Measurements from ENCODE around the gene SAP25. TPM values are rescaled to one million over a fixed set of nuclear protein-coding genes. Genes with fewer than 3 reads are reported as not detected.

The SAP25 gene
- polyA plus RNA-seq, 1 donor (not counting 4 experiments of a cell fraction or from before 2014, with no cell fraction given) = 0.16 TPM

GRCh38 chr7:100582650-100583049, 8.9 kb upstream of the SAP25 start:
- Histone ChIP-seq H3K4me2 (ENCODE audit: control insufficient read depth, extremely low read depth, insufficient read depth, low read depth, low read length) (peak overlapping the region; percentile 37), H3K4me3 (ENCODE audit: control insufficient read depth in 2 of 3, extremely low read depth in 1 of 3, insufficient read depth in 2 of 3, low read depth in 1 of 3, low read length in 3 of 3) (no peak overlapping the region), H3K36me3 (ENCODE audit: control insufficient read depth in 2 of 2, extremely low read depth in 1 of 2, insufficient read depth in 2 of 2, low read length in 2 of 2) (peaks cover 23 to 24% of the 10 kb centered on the region in 2 experiments), H3K27me3 (ENCODE audit: control insufficient read depth, extremely low read depth, insufficient read depth, low read length) (no peaks in the 10 kb centered on the region), H3K4me1 (ENCODE audit: control insufficient read depth, extremely low read depth, insufficient read depth, low read length) (peaks cover 32% of the 10 kb centered on the region), H3K79me2 (ENCODE audit: control insufficient read depth, insufficient read depth, low read length) (peaks cover 13% of the 10 kb centered on the region), H2AFZ (ENCODE audit: control insufficient read depth, low read length) (no peak overlapping the region), H3K9ac (ENCODE audit: control insufficient read depth, extremely low read depth, insufficient read depth, low read length) (no peak overlapping the region), H3K27ac (ENCODE audit: control insufficient read depth, insufficient read depth, low read length) (no peak overlapping the region), H3K9me3 (ENCODE audit: control insufficient read depth, low read depth, low read length) (no peaks in the 10 kb centered on the region), H4K20me1 (ENCODE audit: control insufficient read depth, extremely low read depth, insufficient read depth, low read length) (peaks cover 8% of the 10 kb centered on the region), H3K9me1 (ENCODE audit: control insufficient read depth, extremely low read depth, insufficient read depth, low read length) (no peaks in the 10 kb centered on the region)
- DNase-seq (ENCODE audit: low read depth, low spot score) (no peak), FAIRE-seq (no peak)
- dilution Hi-C loops (cut with MboI; ENCODE audit: extremely low pct_ligation_motif_present, low sequenced_read_pairs) = no loop called here
- TF ChIP-seq EZH2 (IDR thresholded peaks at IDR 0.05; ENCODE audit: low read length) (no peak), CTCF (optimal IDR thresholded peaks at IDR 0.05 in 1 of 3, IDR thresholded peaks at IDR 0.05 in 1 of 3, conservative IDR thresholded peaks at IDR 0.05 in 1 of 3; ENCODE audit: extremely low read depth in 1 of 3, insufficient read depth in 2 of 3, low read length in 3 of 3) (no peak)

- TF ChIP-seq CTCF (optimal IDR thresholded peaks at IDR 0.05 in 1 of 3, IDR thresholded peaks at IDR 0.05 in 1 of 3, conservative IDR thresholded peaks at IDR 0.05 in 1 of 3; ENCODE audit: extremely low read depth in 1 of 3, insufficient read depth in 2 of 3, low read length in 3 of 3) (no peak), EZH2 (IDR thresholded peaks at IDR 0.05; ENCODE audit: low read length) (no peak)
- Histone ChIP-seq H2AFZ (ENCODE audit: control insufficient read depth, low read length) (no peak overlapping the region), H4K20me1 (ENCODE audit: control insufficient read depth, extremely low read depth, insufficient read depth, low read length) (peaks cover 8% of the 10 kb centered on the region), H3K9ac (ENCODE audit: control insufficient read depth, extremely low read depth, insufficient read depth, low read length) (no peak overlapping the region), H3K79me2 (ENCODE audit: control insufficient read depth, insufficient read depth, low read length) (peaks cover 13% of the 10 kb centered on the region), H3K4me3 (ENCODE audit: control insufficient read depth in 2 of 3, extremely low read depth in 1 of 3, insufficient read depth in 2 of 3, low read depth in 1 of 3, low read length in 3 of 3) (no peak overlapping the region), H3K27me3 (ENCODE audit: control insufficient read depth, extremely low read depth, insufficient read depth, low read length) (no peaks in the 10 kb centered on the region), H3K9me3 (ENCODE audit: control insufficient read depth, low read depth, low read length) (no peaks in the 10 kb centered on the region), H3K9me1 (ENCODE audit: control insufficient read depth, extremely low read depth, insufficient read depth, low read length) (no peaks in the 10 kb centered on the region), H3K4me1 (ENCODE audit: control insufficient read depth, extremely low read depth, insufficient read depth, low read length) (peaks cover 32% of the 10 kb centered on the region), H3K36me3 (ENCODE audit: control insufficient read depth in 2 of 2, extremely low read depth in 1 of 2, insufficient read depth in 2 of 2, low read length in 2 of 2) (peaks cover 23 to 27% of the 10 kb centered on the region in 2 experiments), H3K27ac (ENCODE audit: control insufficient read depth, insufficient read depth, low read length) (no peak overlapping the region), H3K4me2 (ENCODE audit: control insufficient read depth, extremely low read depth, insufficient read depth, low read depth, low read length) (peak overlapping the region; percentile 37)
- DNase-seq (ENCODE audit: low read depth, low spot score) = no peak
- FAIRE-seq = no peak
- dilution Hi-C loops (cut with MboI; ENCODE audit: extremely low pct_ligation_motif_present, low sequenced_read_pairs) = no loop called here
Observed at GRCh38 chr7:100582041-100582579, 8.4 kb upstream of the SAP25 start.
